Measurements from ENCODE around the gene GSE1.

Gene GSE1

GRCh38 chr16:85662976-85663830 is 50.1 kb downstream of the GSE1 start:
- DNase-seq, result no peak

DNA sequence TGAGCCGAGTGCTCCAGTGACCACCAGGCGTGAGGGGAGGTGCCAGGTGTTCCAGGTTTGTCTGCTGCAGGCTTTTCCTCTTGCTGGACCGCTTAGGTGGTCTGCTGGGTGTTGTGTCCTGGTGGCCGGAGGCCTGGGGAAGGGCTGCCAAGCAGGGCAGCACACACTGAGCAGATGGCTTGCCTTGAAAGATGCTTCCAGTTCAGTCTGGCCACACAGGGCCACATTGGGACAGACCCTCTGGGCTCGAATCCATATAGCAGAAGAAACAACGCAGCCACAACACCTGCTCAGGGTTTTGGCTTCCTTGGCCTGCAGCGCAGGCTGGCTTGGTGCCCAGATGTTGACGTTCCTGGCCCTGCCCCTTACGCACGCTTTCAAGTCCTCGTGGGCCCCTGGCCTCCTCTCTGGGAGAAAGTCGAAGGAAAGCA is 50.8 kb downstream of the GSE1 start:
- DNase-seq, result no peak

GRCh38 chr16:85664580-85665372 is 51.7 kb downstream of the GSE1 start:
- DNase-seq, result no peak

- DNase-seq, result no peak
Observed at GRCh38 chr16:85665373-85665740, 52.2 kb downstream of the GSE1 start.

- DNase-seq, result no peak
Observed at GRCh38 chr16:85665929-85666328, 52.8 kb downstream of the GSE1 start.

DNA sequence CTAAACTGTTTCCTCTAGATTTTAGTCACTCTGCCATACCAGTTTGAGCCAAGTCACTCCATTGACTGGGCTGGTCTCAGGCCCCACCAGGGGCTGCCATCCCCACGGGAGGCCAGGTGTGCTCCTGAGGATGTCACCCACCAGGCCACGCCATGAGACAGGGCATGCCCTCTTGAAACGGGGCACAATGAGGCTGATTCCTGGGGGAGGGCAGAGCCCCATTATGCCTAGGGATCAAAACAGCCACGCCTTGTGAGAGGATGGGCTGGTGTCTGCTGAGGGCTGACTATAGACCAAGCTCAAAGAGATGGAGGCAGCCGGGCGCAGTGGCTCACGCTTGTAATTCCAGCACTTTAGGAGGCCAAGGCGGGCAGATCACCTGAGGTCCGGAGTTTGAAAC is 54.1 kb downstream of the GSE1 start:
- no peak for DNase-seq

GRCh38 chr16:85667841-85668413 is 54.8 kb downstream of the GSE1 start:
- DNase-seq, result no peak

DNA sequence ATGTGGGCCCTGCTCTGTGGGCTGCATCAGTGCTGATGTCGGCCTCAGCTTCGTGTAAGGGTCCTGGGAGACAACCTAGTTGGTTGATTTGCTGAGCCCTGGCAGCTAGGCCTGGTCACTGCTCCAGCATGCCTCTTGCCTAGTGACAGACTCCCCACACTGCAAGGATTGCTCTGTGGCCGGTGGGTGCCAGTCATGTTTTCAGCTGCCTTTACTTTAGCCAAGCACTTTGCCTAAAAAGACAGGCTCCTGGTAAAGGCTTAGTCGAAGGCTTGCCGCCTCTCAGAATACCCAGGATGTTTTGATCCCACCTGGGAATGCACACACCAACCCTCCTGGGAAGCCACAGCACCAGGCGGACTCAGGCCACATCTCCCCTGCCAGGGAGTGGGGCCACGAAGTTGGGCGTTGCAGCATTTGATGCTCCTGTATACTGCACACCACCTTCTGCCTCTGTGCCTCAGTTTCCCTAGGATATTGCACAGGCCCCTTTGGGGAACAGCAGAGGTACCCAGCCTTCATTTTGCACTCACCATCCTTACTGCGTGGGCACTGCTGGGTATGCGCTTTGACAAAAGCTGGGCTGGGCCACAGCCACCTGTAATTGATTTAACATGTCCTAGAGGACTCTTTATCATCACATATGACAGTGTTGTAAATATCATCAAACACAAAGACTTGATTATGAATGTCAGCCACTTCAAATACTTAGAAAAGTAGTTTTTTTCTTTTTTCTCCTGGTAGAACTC is 55.7 kb downstream of the GSE1 start:
- no peak for DNase-seq

GRCh38 chr16:85670840-85671239 is 57.7 kb downstream of the GSE1 start:
- DNase-seq, result no peak

GRCh38 chr16:85673529-85674417 is 60.7 kb downstream of the GSE1 start:
- no peak for DNase-seq

- DNase-seq, result no peak
Observed at GRCh38 chr16:85674418-85674755, 61.3 kb downstream of the GSE1 start.

DNA sequence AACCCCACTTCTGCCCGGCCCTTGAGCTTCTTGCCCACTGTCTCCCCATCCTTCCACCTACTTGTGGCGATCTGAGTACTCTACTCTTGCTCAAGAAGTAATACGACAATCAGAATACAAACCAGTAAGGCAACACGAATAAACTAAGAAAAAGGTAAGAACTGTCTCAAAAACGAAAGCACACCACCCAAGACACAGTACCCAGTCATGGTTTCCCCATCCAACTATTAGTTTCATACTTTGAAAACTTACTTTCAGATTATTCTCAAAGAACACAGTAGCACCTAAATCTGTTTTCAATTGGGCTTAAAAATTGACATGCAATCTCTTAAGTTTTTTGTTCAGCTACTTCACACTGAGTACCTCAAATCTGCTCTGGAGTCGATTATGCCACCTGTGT is 61.7 kb downstream of the GSE1 start:
- DNase-seq, result no peak

DNA sequence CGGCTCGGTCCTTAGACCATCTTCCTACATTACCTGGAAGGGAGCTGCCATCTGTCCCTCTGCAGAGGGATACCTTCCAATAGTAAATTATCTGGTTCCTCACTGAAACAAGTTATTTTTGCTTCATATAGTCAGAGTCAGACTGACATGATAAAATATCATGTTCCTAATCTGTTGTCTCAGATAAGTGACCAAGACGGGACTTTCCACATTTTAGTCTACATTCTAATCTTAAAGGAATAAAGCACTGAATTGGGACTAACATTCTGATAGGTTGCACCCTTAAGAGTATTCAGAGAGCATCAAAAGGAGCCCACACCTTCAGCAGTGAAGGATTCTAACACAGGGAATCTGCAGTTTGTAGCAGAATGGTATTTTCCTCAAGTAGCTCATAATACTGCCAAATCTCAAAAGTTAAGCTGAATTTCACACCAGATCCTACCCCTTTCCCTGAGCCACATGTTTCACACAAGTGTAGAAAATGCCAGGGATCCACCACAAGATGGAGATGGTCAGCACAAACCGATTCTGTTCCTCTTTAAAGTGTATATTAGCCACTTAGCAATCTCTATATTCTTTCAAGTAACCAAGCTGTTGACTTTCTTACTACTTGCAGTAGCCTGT is 62.2 kb downstream of the GSE1 start:
- no peak for DNase-seq

- DNase-seq, result no peak
Observed at GRCh38 chr16:85676466-85676865, 63.3 kb downstream of the GSE1 start.

- no peak for DNase-seq
Observed at GRCh38 chr16:85677383-85677967, 64.4 kb downstream of the GSE1 start.

DNA sequence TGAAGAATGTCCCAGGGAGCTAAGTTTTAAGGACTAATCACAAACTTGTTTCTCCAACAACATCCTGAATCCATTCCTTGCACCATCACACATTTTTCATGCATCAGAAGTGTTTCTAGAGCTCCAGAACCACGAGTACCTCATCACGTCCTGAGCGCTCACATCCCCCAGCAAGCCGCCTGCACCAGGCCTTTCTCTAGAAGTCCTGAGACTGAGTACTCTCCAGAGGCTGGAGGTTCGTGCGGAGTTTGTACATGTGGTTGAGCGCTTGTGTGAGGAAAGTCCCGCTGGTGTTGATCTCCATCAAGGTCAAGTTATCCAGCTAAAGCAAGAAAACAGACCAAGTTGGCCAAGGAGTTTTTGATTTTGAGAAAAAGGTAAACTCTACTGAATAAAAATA is 64.9 kb downstream of the GSE1 start:
- no peak for DNase-seq

DNA sequence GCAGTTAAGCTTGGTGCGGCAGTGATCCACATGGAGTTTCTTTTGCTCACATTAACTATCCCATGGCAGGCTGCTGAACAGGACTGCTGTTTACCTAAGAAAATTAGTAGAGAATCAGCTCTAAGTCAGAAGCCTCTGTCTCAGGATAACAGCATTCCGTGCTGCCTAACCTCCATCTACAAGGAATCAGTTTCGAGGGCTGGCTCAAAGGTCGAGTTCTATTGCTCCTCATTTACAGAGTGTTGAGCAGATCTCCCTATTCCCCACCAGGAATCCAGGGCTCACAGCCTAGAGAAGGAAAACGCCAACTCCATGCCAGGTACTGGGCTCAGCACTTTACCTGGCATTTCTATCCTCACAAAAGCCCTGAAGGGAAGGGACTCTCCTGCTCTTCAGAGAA is 65.7 kb downstream of the GSE1 start:
- DNase-seq, result no peak

- DNase-seq, result no peak
Observed at GRCh38 chr16:85679870-85680269, 66.7 kb downstream of the GSE1 start.

DNA sequence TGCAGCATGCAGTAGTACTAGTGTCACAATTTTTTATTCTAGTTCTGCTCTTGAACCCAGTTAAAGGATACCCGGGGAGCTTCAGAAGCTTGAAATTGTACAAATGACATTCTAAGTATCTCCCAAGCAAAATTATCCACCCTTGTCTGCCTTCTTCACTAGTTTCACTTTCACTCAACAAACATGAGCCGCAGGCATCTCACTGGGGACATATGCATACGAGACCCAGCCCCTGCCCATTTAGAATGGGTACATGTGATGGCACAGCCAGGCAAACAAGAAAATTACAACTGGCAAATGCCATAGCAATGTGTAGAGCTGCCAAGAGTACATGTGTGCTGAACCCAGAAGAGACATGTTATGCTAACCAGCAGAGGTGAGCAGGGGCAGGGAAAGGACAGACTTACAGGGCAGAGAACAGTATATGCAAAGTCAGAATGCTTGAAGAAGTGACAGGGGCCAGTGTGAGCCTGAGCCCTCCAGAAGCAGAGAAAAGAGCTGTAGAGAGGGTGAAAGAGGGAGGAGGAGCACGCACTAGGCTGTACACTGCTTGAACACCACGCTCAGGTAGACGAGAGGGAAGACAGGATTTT is 67.3 kb downstream of the GSE1 start:
- no peak for DNase-seq

- DNase-seq, result no peak
Observed at GRCh38 chr16:85681255-85681654, 68.1 kb downstream of the GSE1 start.

GRCh38 chr16:85682516-85682915 is 69.4 kb downstream of the GSE1 start:
- DNase-seq, result no peak
